ENCODE results near the gene KLK1.
"Not testable (repeated sequence)": the region's sequence is repeated elsewhere in the genome, so short reads cannot be mapped to it uniquely, and the experiment has no call there.

The KLK1 gene

DNA sequence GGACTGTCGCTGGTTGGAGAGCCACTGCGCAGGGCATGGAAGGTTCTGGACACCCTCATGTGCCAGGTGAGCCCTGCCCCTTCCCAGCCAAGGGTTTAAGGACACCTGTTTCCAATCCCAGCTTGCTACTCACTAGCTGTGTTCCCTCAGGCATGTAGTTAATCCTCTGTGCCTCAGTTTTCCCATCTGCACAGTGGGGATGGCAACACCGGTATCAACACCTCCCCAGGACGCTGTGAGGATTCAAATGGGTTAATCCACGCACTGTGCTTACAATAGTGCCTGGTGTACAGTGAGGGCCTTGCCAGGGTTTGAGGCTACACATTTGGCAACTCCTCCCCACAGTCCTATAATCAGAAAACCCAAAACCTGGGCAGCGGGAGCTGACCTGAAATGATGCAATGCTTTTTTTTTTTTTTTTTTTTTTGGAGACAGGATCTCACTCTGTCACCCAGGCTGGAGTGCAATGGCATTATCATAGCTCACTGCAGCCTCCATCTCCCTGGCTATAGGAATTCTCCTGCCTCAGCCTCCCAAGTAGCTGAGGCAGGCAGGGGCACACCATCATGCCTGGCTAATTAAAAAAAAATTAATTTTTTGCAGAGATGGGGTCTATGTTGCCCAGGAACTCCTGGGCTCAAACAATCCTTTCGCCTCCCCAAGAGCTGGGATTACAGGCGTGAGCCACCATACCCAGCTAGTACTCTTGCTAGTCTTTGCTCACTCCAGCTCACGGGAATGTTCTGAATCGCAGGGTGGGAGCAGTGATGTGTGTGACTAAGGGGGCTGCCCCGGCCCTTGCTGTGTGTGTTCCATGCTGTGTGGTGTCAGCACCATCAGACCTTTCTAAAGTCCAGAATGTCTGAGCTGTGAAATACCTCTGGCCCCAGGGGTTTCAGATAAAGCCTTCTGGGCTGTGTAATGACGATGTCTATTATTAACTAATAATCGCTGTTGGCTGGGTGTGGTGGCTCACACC lies 31.0 kb downstream of the KLK1 start:
- no peaks in the 10 kb centered on the region for H3K9me3 ChIP-seq (ENCODE audit: control insufficient read depth, insufficient read depth, low read length)
- H3K27ac ChIP-seq (ENCODE audit: low read length), result no peak overlapping the region
- DNase-seq (ENCODE audit: low read depth, low spot score), result no peak
- WGBS (ENCODE audit: insufficient coverage, insufficient read length), result no CpG with 5 or more reads among the region's 13 CpGs
- 0 out of 2 replicates have a peak, but pooled peaks cover 3% of the 10 kb centered on the region for H3K4me1 ChIP-seq (ENCODE audit: control insufficient read depth, insufficient read depth, low read length)
- no peak overlapping the region for H3K4me3 ChIP-seq (ENCODE audit: low read length)
- no peaks in the 10 kb centered on the region for H3K27me3 ChIP-seq (ENCODE audit: control insufficient read depth, insufficient read depth, low read length)
- peaks cover 4% of the 10 kb centered on the region for H3K36me3 ChIP-seq (ENCODE audit: control insufficient read depth, insufficient read depth, low read length)

DNA sequence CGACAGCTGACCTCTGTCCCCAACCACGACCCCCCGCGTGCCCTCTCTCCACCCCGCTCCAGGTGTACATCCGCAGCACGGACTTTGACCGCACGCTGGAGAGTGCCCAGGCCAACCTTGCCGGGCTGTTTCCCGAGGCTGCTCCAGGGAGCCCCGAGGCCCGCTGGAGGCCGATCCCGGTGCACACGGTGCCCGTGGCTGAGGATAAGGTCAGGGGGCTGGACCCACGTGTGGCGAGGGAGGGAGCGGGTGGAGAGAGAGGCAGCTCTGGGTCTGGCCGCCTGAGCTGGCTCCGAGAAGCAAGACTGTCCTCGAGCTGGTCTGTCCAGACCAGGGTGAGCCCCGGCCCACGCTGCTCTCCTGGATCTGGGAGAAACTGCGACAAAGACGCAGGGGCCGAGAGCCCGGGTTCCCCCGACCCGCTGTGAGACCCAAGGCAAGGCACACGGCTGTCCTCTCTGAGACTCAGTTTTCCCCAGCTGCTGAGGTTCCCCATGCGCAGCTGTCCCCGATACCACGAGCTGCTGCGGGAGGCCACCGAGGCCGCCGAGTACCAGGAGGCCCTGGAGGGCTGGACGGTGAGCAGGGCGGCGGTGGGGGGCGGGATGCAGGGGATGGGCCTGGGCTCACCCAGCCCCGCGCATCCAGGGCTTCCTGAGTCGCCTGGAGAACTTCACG lies 31.9 kb downstream of the KLK1 start:
- Histone ChIP-seq H3K27ac (ENCODE audit: low read length) (no peak overlapping the region), H3K4me1 (ENCODE audit: control insufficient read depth, insufficient read depth, low read length) (0 out of 2 replicates have a peak, but pooled peaks cover 2% of the 10 kb centered on the region), H3K4me3 (ENCODE audit: low read length) (no peak overlapping the region), H3K9me3 (ENCODE audit: control insufficient read depth, insufficient read depth, low read length) (no peaks in the 10 kb centered on the region), H3K36me3 (ENCODE audit: control insufficient read depth, insufficient read depth, low read length) (no peaks in the 10 kb centered on the region), H3K27me3 (ENCODE audit: control insufficient read depth, insufficient read depth, low read length) (no peaks in the 10 kb centered on the region)
- DNase-seq (ENCODE audit: low read depth, low spot score), result no peak
- WGBS (ENCODE audit: insufficient coverage, insufficient read length), result no CpG with 5 or more reads among the region's 47 CpGs

DNA sequence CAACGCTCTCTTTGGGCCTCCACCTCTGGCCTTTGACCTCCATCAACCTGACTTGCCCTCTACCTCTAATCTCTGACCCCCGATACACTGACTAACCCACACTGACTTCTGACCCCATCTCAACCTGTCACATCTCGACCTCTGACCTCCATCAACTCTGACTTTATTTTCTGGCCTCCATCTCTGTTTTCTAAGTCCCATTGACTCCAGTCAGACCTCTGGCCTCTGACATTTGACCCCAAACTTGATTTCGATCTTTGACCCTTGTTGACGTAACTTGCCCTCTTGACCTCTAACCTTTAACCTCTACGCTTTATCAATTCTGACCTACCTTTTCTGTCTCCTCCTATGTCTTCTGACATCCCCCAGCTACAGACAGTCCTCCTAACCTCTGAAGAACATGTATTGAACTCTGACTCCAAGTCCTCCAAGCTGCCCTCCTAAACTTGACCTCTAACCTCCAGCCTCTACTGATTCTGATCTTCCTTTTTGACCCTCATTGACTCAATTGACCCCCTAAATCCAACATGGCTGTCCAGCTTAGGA lies 32.6 kb downstream of the KLK1 start:
- H3K4me1 ChIP-seq (ENCODE audit: control insufficient read depth, insufficient read depth, low read length), result 0 out of 2 replicates have a peak, but pooled peaks cover 1% of the 10 kb centered on the region
- no peaks in the 10 kb centered on the region for H3K27me3 ChIP-seq (ENCODE audit: control insufficient read depth, insufficient read depth, low read length)
- no peak overlapping the region for H3K4me3 ChIP-seq (ENCODE audit: low read length)
- no peaks in the 10 kb centered on the region for H3K36me3 ChIP-seq (ENCODE audit: control insufficient read depth, insufficient read depth, low read length)
- WGBS (ENCODE audit: insufficient coverage, insufficient read length), result 100% methylated on average over 1 of the region's 6 CpGs
- no peak overlapping the region for H3K27ac ChIP-seq (ENCODE audit: low read length)
- no peaks in the 10 kb centered on the region for H3K9me3 ChIP-seq (ENCODE audit: control insufficient read depth, insufficient read depth, low read length)
- DNase-seq (ENCODE audit: low read depth, low spot score), result no peak

DNA sequence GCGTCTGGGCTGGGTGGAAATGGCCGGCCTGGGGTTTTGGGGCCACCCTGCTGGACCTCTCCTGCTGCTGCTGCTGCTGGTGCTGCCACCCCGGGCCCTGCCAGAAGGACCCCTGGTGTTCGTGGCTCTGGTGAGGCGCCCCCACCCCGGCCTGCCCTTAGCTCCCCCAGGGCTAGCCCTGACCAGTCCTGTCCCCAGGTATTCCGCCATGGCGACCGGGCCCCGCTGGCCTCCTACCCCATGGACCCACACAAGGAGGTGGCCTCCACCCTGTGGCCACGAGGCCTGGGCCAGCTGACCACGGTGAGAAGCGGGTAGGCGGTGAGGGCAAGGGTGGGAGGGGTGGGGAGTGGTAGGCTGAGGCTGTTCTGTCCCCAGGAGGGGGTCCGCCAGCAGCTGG lies 33.2 kb downstream of the KLK1 start, which contains the start of gene ACP4:
TSS of gene ACP4 (plus strand) at position 20 of the 400 bp plus-strand sequence. CDS start at position 20, 0 bp downstream.
- Histone ChIP-seq H3K27me3 (ENCODE audit: control insufficient read depth, insufficient read depth, low read length) (no peaks in the 10 kb centered on the region), H3K9me3 (ENCODE audit: control insufficient read depth, insufficient read depth, low read length) (no peaks in the 10 kb centered on the region), H3K27ac (ENCODE audit: low read length) (no peak within 1 kb of the TSS), H3K4me3 (ENCODE audit: low read length) (no peak within 1 kb of the TSS), H3K36me3 (ENCODE audit: control insufficient read depth, insufficient read depth, low read length) (no peaks in the 10 kb centered on the region), H3K4me1 (ENCODE audit: control insufficient read depth, insufficient read depth, low read length) (0 out of 2 replicates have a peak, but pooled peaks cover 1% of the 10 kb centered on the region)
- no CpG with 5 or more reads among the region's 15 CpGs for WGBS (ENCODE audit: insufficient coverage, insufficient read length)
- no peak for DNase-seq (ENCODE audit: low read depth, low spot score)

DNA sequence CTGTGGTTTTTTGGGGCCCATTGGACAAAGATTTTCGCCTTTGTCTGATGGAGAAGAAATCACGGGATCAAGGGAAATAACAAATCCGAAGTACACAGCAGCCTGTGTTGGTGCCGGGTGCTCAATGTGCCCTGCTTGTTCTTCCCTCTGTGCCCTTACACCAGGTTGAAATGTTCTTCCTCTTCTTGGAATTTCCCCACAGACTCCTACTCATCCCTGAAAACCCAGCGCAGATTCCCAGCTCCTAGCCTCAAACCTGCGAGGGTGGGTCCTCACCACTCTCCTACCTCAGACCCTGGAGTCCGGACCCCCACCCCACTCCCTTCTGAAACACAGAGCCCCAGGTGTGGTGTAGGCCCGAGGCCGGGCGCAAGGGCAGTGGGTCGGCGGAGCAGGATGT lies 38.3 kb downstream of the KLK1 start:
- no peak overlapping the region for H3K27ac ChIP-seq (ENCODE audit: low read length)
- DNase-seq (ENCODE audit: low read depth, low spot score), result no peak
- WGBS (ENCODE audit: insufficient coverage, insufficient read length), result no CpG with 5 or more reads among the region's 12 CpGs
- H3K4me1 ChIP-seq (ENCODE audit: control insufficient read depth, insufficient read depth, low read length), result no peaks in the 10 kb centered on the region
- H3K9me3 ChIP-seq (ENCODE audit: control insufficient read depth, insufficient read depth, low read length), result no peaks in the 10 kb centered on the region
- no peaks in the 10 kb centered on the region for H3K36me3 ChIP-seq (ENCODE audit: control insufficient read depth, insufficient read depth, low read length)
- H3K27me3 ChIP-seq (ENCODE audit: control insufficient read depth, insufficient read depth, low read length), result no peaks in the 10 kb centered on the region
- H3K4me3 ChIP-seq (ENCODE audit: low read length), result no peak overlapping the region

DNA sequence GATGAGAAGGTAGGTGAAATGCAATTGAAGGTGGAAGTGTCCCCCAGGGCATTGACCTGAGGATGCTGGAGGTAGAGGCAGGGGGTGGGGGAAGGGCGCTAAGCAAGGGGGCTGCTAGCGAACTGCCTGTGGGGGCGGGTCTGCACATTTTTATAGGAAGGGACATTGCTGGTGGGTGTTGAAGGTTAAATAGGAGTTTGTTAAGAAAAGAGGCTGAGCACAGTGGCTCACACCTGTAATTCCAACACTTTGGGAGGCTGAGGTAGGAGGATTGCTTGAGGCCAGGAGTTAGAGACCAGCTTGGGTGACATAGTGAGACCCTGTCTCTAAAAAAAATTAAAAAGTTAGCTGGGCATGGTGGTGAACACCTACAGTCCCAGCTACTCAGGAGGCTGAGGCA lies 38.9 kb downstream of the KLK1 start:
- Histone ChIP-seq H3K9me3 (ENCODE audit: control insufficient read depth, insufficient read depth, low read length) (no peaks in the 10 kb centered on the region), H3K27ac (ENCODE audit: low read length) (no peak overlapping the region), H3K4me3 (ENCODE audit: low read length) (no peak overlapping the region), H3K36me3 (ENCODE audit: control insufficient read depth, insufficient read depth, low read length) (no peaks in the 10 kb centered on the region), H3K27me3 (ENCODE audit: control insufficient read depth, insufficient read depth, low read length) (no peaks in the 10 kb centered on the region), H3K4me1 (ENCODE audit: control insufficient read depth, insufficient read depth, low read length) (no peaks in the 10 kb centered on the region)
- DNase-seq (ENCODE audit: low read depth, low spot score), result no peak
- no CpG with 5 or more reads among the region's 3 CpGs for WGBS (ENCODE audit: insufficient coverage, insufficient read length)

DNA sequence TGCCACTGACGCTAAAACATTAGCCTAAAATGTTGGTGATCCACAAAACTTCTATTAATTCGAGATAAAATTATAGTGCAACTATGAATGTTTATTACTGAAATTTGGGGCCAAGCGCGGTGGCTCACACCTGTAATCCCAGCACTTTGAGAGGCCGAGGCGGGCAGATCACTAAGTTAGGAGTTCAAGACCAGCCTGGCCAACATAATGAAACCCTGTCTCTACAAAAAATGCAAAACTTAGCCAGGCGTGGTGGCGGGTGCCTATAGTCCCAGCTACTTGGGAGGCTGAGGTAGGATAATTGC lies 39.8 kb downstream of the KLK1 start:
- no CpG with 5 or more reads among the region's 8 CpGs for WGBS (ENCODE audit: insufficient coverage, insufficient read length)
- DNase-seq (ENCODE audit: low read depth, low spot score); H3K27ac ChIP-seq (ENCODE audit: low read length); H3K36me3 ChIP-seq (ENCODE audit: control insufficient read depth, insufficient read depth, low read length); H3K4me1 ChIP-seq (ENCODE audit: control insufficient read depth, insufficient read depth, low read length); H3K4me3 ChIP-seq (ENCODE audit: low read length); H3K27me3 ChIP-seq (ENCODE audit: control insufficient read depth, insufficient read depth, low read length); H3K9me3 ChIP-seq (ENCODE audit: control insufficient read depth, insufficient read depth, low read length): not testable (repeated sequence)

DNA sequence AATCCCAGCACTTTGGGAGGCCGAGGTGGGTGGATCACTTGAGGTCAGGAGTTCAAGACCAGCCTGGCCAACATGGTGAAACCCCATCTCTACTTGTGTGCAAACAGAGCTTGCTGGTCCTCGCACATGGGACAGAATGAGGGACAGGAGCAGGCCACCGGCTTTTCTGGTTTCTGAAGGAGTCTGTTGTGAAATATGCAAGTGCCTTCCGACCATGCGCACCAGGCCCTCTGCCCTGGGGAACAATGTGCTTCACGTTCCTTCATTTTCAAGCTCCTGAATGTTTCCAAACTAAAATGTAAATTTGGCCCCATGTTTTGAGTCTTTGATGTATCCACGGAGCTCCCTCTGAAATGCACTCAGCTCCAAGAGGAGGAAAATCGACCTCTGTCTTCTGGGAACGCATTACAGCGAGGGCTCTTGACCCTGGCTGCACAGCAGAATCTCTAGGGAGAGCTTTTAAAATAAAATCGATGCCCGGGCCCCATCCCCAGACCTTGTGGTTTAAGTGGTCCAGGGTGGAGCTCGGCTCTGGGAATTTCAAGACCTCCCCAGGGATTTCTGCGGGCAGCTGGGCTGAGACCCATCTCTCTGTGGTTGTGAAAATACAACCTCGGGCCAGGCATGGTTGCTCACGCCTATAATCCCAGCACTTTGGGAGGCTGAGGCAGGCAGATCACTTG lies 42.7 kb downstream of the KLK1 start:
- WGBS (ENCODE audit: insufficient coverage, insufficient read length), result no CpG with 5 or more reads among the region's 16 CpGs
- peaks cover 3% of the 10 kb centered on the region; the same call in 1 of the 2 replicates for H3K9me3 ChIP-seq (ENCODE audit: control insufficient read depth, insufficient read depth, low read length)
- no peaks in the 10 kb centered on the region for H3K36me3 ChIP-seq (ENCODE audit: control insufficient read depth, insufficient read depth, low read length)
- DNase-seq (ENCODE audit: low read depth, low spot score), result no peak
- no peak overlapping the region for H3K27ac ChIP-seq (ENCODE audit: low read length)
- no peaks in the 10 kb centered on the region; the same call in 1 of the 2 replicates for H3K4me1 ChIP-seq (ENCODE audit: control insufficient read depth, insufficient read depth, low read length)
- no peaks in the 10 kb centered on the region for H3K27me3 ChIP-seq (ENCODE audit: control insufficient read depth, insufficient read depth, low read length)
- no peak overlapping the region for H3K4me3 ChIP-seq (ENCODE audit: low read length)

DNA sequence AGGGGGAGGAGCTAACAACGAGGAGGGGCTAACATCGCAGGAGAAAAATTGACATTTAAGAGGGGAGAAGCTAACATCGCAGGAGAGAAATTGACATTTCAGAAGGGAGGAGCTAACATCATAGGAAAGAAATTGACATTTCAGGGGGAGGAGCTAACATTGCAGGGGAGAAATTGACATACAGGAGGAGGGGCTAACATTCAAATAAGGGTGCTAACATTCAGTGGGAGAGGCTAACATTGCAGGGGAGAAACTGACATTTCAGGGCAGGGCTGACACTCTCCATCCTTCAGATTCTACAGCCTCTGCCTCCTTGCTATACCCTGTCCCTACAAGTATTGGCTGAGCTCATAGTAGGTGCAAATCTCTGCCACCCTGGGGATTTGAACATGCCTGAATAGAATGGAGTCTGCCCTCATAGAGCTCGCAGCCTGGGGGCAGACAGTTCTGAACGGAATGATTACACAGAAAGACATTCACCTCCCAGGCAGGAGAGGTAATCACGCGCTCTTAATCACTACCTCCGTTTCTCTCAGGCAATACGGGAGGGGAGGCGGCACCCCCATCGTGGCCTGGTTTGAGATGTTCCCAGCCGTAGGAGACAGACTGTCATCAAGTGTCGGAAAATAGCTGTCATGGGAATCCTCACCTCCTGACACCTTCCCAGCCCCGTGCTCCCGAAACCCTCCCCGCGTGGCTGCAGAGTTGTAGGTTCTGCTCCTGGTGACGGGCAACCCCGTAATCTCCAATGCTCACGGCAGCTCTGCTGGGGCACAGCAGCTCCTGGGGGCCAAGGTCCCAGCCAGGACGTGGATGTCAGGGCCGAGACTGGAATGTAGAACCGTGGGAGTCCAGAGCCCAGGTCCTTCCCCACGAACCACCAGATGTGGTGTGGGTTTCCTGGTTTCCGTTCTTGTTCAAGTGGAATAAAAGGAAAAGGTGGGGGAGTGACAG lies 43.8 kb downstream of the KLK1 start:
- H3K27ac ChIP-seq (ENCODE audit: low read length), result no peak overlapping the region
- peaks cover 3% of the 10 kb centered on the region; the same call in 1 of the 2 replicates for H3K9me3 ChIP-seq (ENCODE audit: control insufficient read depth, insufficient read depth, low read length)
- no CpG with 5 or more reads among the region's 25 CpGs for WGBS (ENCODE audit: insufficient coverage, insufficient read length)
- no peaks in the 10 kb centered on the region for H3K36me3 ChIP-seq (ENCODE audit: control insufficient read depth, insufficient read depth, low read length)
- DNase-seq (ENCODE audit: low read depth, low spot score), result no peak
- H3K27me3 ChIP-seq (ENCODE audit: control insufficient read depth, insufficient read depth, low read length), result no peaks in the 10 kb centered on the region
- no peak overlapping the region for H3K4me3 ChIP-seq (ENCODE audit: low read length)
- H3K4me1 ChIP-seq (ENCODE audit: control insufficient read depth, insufficient read depth, low read length), result no peaks in the 10 kb centered on the region; the same call in 1 of the 2 replicates

Data from iPS DF 6.9 (cell line).